Heart left ventricle (tissue), 16 donors: Measurements from ENCODE around the gene HSPA6. TPM values are rescaled to one million over a fixed set of nuclear protein-coding genes. Genes with fewer than 3 reads are reported as not detected.
"Not testable (repeated sequence)": the region's sequence is repeated elsewhere in the genome, so short reads cannot be mapped to it uniquely, and the experiment has no call there.

Experiments
- ATAC-seq, 4 donors: fragments of 200-7000 bp; cut with Tn5 transposase; one replicate each; pipeline ENCODE4 v1.9.1; 2020 to 2022; ENCODE audit warnings: moderate library complexity in 4 of 4, mild to moderate bottlenecking in 3 of 4, moderate number of reproducible peaks in 1 of 4
- DNase-seq, 5 donors: peaks; one replicate each; pipeline ENCODE4 v3.0.0-alpha.2; 2020
- H3K27ac ChIP-seq, 12 donors: fragments of 200-600 bp; sonication (generic) in 4 of 12; one replicate each; pipeline versions ENCODE4 v1.5.0 to v1.8.0; 2016 to 2022; ENCODE audit warnings: mild to moderate bottlenecking in 2 of 12
- H3K27me3 ChIP-seq, 9 donors: fragments of 200-600 bp; sonication (generic) in 2 of 9; one replicate each; pipeline versions ENCODE4 v1.5.1 to v1.8.0; 2016 to 2022; ENCODE audit warnings: mild to moderate bottlenecking in 3 of 9
- H3K36me3 ChIP-seq, 9 donors: fragments of 200-600 bp; sonication (generic) in 2 of 9; one replicate each; pipeline versions ENCODE4 v1.5.0 to v1.8.0; 2018 to 2022; ENCODE audit warnings: mild to moderate bottlenecking in 2 of 9
- H3K4me1 ChIP-seq, 12 donors: fragments of 200-600 bp; sonication (generic) in 4 of 12; one replicate each; pipeline versions ENCODE4 v1.5.0 to v1.8.0; 2016 to 2022; ENCODE audit warnings: mild to moderate bottlenecking in 3 of 12
- H3K4me3 ChIP-seq, 12 donors: fragments of 200-600 bp; sonication (generic) in 4 of 12; one replicate each; pipeline versions ENCODE4 v1.5.0 to v1.8.0; 2017 to 2022; ENCODE audit warnings: mild to moderate bottlenecking in 9 of 12, moderate library complexity in 4 of 12
- H3K9me3 ChIP-seq, 12 donors: fragments of 200-600 bp; sonication (generic) in 4 of 12; one replicate each; pipeline versions ENCODE4 v1.5.0 to v1.8.0; 2016 to 2022; ENCODE audit warnings: mild to moderate bottlenecking in 1 of 12
- POLR2A ChIP-seq, 2 donors: fragments of 450-650 bp; IDR thresholded peaks; one replicate each; pipeline ENCODE4 v1.6.1; 2017; ENCODE audit warnings: antibody characterized with exemption in 2 of 2, mild to moderate bottlenecking in 2 of 2, moderate library complexity in 2 of 2
- WGBS, 4 donors: extraction: QIAGEN DNeasy Blood & Tissue Kit in 2 of 4; methylation state at CpG; one replicate each; pipeline versions ENCODE4 v1.1.5 to v1.1.7; 2013 to 2018; 5-methylcytosine and 5-hydroxymethylcytosine counted together
- intact Hi-C, 10 donors: fragments of 100-400 bp; cut with DNase I; formaldehyde crosslinking; loops; one replicate each; pipeline versions ENCODE4 v1.11.1 to v1.14.2; 2022
- long read RNA-seq, 3 donors: library from polyadenylated mRNA; unstranded; transcript quantifications; one replicate each; pipeline ENCODE4 v2.0.0, GENCODE V29; 2020 to 2021
- polyA plus RNA-seq, 2 donors: library from polyadenylated mRNA; stranded (reverse); fragments of 200-250 nt; gene quantifications; one replicate each; pipeline ENCODE4 v1.2.3, GENCODE V29; 2013
- total RNA-seq, 9 donors: library from RNA; depleted of rRNA in 2 of 9; stranded (reverse); fragments of >200 nt in 2 of 9; fragmentation: NEBNext Ultra II Directional in 3 of 9; extraction: Animal tissue kit (Norgen Biotek cat#: 25700) in 3 of 9; gene quantifications; one replicate each; pipeline versions ENCODE4 v1.1.0 to v1.2.4, GENCODE V29; 2016 to 2023
- TF ChIP-seq, protein P1 (sequence below), 12 donors: fragments of 200-600 bp; sonication (generic) in 4 of 12; IDR thresholded peaks; one replicate each; pipeline versions ENCODE4 v1.5.0 to v1.8.0; 2018 to 2022; ENCODE audit warnings: antibody characterized with exemption in 12 of 12, mild to moderate bottlenecking in 5 of 12
- donor health status: ischemic (EF 13 %, LVEDD 7.1; RV severe dilation, severe dysfunction).
- donor health status: healthy with polysubstance abuse.
- donor health status: DM: no; HTN: yes; CAD: no.
- donor health status: DM: no; HTN: no; CAD: no.
- donor health status: ischemic (EF 25% LVEDD 6.9; RV normal size, moderate dysfunction).
- donor health status: ischemic (EF 25% LVEDD 5.7; RV mildly dilated, moderate dysfunction).
- donor health status: healthy.
- donor health status: DM: yes; HTN: yes; CAD: no.
- donor health status: ischemic (EF 35%, LVEDD 5.7; RV mildly dilated, moderate dysfunction).
- donor health status: nonischemic (EF 11% LVEDD 7.7; RV severe dilation, severe dysfunction).
- donor health status: DM: yes; HTN: yes; CAD: no.
- donor health status: PGD.
- donor health status: ischemic (EF 29% LVEDD 5.4; RV normal size, mild dysfunction).
- donor health status: nonischemic (EF 23%, LVEDD 6.1; RV moderate dilation, normal function).

The HSPA6 gene
- total RNA-seq: 1 to 10 TPM in 3 of 9 donors, under 1 TPM in 6; 0.27 to 5.9 (median 0.93) TPM
- polyA plus RNA-seq: 1 to 10 TPM in 1 of 2 donors, under 1 TPM in 1; 0.65 to 1.3 TPM
- long read RNA-seq, donor 1, partial matches to known transcripts: 0 of 2 reads
- long read RNA-seq, donor 1, other reads (novel, unspliced or antisense): 0 of 2 reads
- long read RNA-seq, donor 2, partial matches to known transcripts: 0 of 1 reads
- long read RNA-seq, donor 2, other reads (novel, unspliced or antisense): 0 of 1 reads
- long read RNA-seq, donor 3: 0 reads

DNA sequence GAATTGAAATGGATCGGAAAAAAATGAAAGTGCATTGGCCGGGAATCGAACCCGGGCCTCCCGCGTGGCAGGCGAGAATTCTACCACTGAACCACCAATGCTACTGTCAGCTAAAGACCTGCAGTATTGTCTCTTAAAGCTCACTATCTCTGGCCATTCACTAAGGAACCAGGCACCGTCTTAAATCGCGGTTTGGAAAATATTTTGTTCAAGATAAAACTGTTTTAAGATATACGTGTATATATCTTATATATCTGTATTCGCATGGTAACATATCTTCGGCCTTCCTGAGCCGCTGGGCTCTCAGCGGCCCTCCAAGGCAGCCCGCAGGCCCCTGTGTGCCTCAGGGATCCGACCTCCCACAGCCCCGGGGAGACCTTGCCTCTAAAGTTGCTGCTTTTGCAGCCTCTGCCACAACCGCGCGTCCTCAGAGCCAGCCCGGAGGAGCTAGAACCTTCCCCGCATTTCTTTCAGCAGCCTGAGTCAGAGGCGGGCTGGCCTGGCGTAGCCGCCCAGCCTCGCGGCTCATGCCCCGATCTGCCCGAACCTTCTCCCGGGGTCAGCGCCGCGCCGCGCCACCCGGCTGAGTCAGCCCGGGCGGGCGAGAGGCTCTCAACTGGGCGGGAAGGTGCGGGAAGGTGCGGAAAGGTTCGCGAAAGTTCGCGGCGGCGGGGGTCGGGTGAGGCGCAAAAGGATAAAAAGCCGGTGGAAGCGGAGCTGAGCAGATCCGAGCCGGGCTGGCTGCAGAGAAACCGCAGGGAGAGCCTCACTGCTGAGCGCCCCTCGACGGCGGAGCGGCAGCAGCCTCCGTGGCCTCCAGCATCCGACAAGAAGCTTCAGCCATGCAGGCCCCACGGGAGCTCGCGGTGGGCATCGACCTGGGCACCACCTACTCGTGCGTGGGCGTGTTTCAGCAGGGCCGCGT, at the start of gene HSPA6:
TSS of gene HSPA6 (plus strand) at position 724 of the 925 bp plus-strand sequence. CDS start at position 843, 119 bp downstream.
- WGBS, 4 donors: 0 to 3% (median 1%) methylated on average over 24 to 63 of the region's 72 CpGs
- DNase-seq (peak; percentile 51 to 80 (median 54)), ATAC-seq (peak; percentile 73 to 85 (median 80))
- peak within 1 kb of the TSS; percentile 32 to 93 (median 69) for H3K27ac ChIP-seq
- H3K36me3 ChIP-seq, H3K4me1 ChIP-seq, H3K27me3 ChIP-seq, H3K9me3 ChIP-seq: not testable (repeated sequence)
- intact Hi-C loops: loop anchor here in 1 of 10 donors (10.0 kb wide), 1 partner anchor 91 kb away; no protein-coding TSS in a partner anchor
- peak within 1 kb of the TSS; percentile 67 to 89 (median 74) for H3K4me3 ChIP-seq

DNA sequence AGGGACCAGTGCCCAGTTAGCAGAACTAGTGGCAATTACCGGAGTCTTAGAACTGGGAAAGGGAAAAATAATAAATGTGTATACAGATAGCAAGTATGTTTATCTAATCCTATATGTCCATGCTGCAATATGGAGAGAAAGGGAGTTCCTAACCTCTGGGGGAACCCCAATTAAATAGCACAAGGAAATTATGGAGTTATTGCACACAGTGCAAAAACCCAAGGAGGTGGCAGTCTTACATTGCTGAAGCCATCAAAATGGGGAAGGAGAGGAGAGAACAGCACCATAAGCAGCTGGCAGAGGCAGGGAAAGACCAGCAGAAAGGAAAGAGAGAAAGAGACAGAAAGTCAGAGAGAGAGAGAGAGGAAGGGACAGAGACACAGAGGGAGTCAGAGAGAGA, 46.6 kb upstream of the HSPA6 start:
- peaks cover 2 to 71% (median 19%) of the 10 kb centered on the region in 9 donors for H3K27me3 ChIP-seq
- ATAC-seq, H3K4me3 ChIP-seq, H3K4me1 ChIP-seq, H3K36me3 ChIP-seq, H3K27ac ChIP-seq, intact Hi-C loops, DNase-seq: not testable (repeated sequence)
- WGBS, 4 donors: 82 to 97% (median 94%) methylated on average over 1 of the region's 1 CpG
- peaks cover 0 to 18% (median 7%) of the 10 kb centered on the region in 12 donors for H3K9me3 ChIP-seq

DNA sequence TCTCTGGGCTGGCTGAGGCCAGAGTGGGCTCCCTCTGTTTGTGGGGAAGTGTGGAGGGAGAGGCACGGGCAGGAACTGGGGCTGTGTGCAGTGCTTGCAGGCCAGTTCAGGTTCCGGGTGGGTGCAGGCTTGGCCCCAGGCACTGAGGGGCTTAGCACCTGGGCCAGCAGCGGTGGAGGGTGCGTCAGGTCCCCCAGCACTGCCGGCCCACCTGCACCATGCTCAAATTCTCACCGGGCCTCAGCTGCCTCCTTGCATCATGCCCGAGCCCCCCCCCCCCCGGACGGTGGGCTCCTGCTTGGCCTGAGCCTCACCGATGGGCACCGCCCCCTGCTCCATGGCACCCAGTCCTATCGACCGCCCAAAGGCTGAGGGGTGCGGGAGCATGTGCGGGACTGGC, 45.4 kb upstream of the HSPA6 start:
- intact Hi-C loops: no loop called here
- TF ChIP-seq, protein P1, sequence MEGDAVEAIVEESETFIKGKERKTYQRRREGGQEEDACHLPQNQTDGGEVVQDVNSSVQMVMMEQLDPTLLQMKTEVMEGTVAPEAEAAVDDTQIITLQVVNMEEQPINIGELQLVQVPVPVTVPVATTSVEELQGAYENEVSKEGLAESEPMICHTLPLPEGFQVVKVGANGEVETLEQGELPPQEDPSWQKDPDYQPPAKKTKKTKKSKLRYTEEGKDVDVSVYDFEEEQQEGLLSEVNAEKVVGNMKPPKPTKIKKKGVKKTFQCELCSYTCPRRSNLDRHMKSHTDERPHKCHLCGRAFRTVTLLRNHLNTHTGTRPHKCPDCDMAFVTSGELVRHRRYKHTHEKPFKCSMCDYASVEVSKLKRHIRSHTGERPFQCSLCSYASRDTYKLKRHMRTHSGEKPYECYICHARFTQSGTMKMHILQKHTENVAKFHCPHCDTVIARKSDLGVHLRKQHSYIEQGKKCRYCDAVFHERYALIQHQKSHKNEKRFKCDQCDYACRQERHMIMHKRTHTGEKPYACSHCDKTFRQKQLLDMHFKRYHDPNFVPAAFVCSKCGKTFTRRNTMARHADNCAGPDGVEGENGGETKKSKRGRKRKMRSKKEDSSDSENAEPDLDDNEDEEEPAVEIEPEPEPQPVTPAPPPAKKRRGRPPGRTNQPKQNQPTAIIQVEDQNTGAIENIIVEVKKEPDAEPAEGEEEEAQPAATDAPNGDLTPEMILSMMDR (IDR thresholded peaks at IDR 0.05): no peak
- TF ChIP-seq POLR2A (IDR thresholded peaks at IDR 0.05): no peak
- H3K27me3 ChIP-seq: peaks cover 0 to 70% (median 8%) of the 10 kb centered on the region in 9 donors
- H3K4me1 ChIP-seq: no peaks in the 10 kb centered on the region
- no peak for DNase-seq
- peaks cover 0 to 5% (median 0%) of the 10 kb centered on the region in 12 donors for H3K9me3 ChIP-seq
- 89 to 92% (median 91%) methylated on average over 2 to 15 of the region's 15 CpGs for WGBS, 4 donors
- no peak overlapping the region for H3K27ac ChIP-seq
- H3K36me3 ChIP-seq: no peaks in the 10 kb centered on the region
- ATAC-seq: no peak
- no peak overlapping the region for H3K4me3 ChIP-seq

DNA sequence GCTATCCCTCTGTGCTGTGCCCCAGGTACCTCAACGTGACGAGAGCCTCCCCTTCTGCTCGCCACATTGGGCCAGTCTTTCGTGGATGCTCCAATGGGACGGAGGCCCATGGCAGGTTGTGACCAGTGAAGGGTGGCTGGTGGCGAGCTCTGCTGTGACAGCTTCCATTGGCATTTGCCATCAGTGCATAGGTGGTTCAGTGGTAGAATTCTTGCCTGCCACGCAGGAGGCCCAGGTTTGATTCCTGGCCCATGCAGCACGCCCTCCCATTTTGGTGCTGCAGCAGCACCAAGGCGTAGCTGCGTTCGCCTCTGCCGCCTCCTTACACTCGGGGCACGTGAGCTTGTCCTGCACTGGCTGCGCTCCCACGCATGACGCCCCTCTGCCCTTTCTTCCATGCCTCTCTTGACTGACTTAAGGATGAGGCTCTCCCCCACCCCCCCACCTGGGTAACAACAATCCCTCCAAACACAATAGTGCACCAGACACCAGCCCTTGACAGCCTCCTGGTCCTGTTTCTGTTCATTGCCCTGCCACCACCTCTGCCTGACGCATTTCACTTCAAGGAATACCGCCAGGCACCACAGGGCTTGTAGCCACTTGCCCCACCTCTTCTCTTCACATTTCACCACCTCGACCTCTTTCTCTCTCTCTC, 43.8 kb upstream of the HSPA6 start:
- Histone ChIP-seq H3K36me3 (no peaks in the 10 kb centered on the region), H3K9me3 (no peaks in the 10 kb centered on the region), H3K27me3 (peaks cover 0 to 55% (median 0%) of the 10 kb centered on the region in 9 donors), H3K4me3 (no peak overlapping the region), H3K27ac (no peak overlapping the region), H3K4me1 (no peaks in the 10 kb centered on the region)
- 76 to 82% (median 78%) methylated on average over 19 to 20 of the region's 20 CpGs for WGBS, 4 donors
- intact Hi-C loops: loop anchor here in 9 of 10 donors (10.0 kb wide), 2 partner anchors 254 to 264 kb away; partner anchors contain the start of gene DUSP12 (in 7 of the 9)
- no peak for TF ChIP-seq POLR2A (IDR thresholded peaks at IDR 0.05)
- TF ChIP-seq, protein P1 (IDR thresholded peaks at IDR 0.05): no peak
- ATAC-seq: no peak
- DNase-seq: no peak
